GM18498 (cell line): Measurements from ENCODE around the gene GTPBP3.
A peak's percentile ranks its signal among the peaks of the same experiment; 100 is the strongest.

Source experiments
- ATAC-seq: cut with Tn5 transposase; IDR thresholded peaks from one replicate; pipeline ENCODE4 v1.9.1; 2021; ENCODE audit warnings: mild to moderate bottlenecking, moderate library complexity; ENCODE audit not compliant: unreplicated experiment

GTPBP3 gene

DNA sequence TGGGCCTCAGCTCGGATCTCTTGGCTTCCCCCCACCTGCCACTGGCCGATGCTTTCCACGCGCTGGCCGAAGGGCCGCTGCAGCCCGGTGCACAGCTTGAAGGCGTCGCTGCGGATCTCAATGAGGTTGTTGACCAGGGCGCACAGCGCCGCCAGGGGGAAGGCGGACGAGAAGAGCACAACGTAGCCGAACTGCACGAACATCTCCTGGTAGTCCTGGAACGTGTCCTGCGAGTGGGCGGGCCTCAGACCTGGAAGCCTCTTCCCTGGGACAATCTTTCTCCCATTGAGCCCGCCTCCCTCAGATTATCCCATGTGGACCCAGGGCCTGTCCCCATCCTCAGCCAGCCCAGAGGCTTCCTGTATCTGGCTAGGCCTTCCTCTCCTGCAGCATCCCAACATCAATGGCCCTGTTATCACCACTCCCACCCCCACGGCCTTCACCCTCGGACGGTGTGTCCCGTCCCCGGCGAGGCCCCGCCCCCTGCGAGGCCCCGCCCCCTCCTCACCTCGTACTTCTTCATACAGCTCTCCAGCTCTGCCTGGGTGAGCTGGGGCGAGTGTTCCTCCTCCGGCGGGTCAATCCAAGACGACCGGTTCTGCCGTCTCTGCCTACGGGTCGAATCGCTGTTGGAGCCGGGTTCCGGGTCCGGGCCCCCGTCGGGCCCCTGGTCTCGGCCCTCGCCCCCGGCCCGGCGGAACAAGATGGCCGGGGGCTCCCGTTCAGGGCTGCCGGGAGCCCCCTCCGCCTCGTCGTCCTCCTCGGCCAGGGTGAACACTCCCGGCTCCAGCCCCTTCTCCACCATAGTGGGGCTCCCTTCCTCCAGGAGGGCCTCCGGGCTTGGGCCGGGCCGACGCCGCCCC is 9.5 kb upstream of the GTPBP3 start:
- ATAC-seq: no peak

DNA sequence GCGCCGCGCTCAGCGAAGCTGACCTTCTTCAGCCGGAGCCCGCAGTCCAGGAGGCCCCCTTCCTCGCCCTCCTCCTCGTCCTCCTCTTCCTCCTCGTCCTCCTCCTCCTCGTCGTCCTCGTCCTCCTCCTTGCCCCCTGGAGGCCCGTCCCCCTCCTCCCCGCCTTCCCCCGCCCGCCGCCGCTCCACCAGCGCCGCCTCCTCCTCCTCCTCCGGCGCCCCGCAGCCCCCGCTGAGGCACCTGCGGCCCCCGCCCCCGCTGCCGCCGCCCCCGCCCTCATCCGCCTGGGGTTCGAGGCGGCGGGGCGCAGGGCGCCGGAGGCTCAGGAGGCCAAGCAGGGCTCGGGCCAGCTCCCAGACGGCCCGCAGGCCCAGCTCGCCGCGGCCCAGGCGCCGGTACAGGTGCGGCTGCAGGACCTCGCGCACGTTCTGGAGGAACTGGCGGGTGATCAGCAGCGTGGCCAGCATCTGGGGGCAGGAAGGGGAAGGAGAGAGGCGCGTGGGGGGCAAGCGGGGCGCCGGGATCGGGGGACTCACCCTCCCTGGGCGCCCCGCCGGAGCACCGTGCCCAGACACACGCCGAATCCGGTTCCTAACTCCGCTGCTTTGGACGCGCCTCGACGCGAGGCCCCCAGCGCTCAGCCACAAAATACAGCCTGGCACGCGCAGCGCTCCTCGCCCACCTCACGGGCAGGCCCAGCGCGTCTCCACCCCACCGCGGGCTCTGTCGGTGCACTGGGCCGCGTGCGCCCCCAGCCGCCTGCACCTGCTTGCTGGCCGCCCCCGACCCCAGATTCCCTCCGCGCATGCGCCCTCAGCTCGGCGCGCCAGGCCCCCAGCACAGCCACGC is 8.6 kb upstream of the GTPBP3 start:
- ATAC-seq: no peak

DNA sequence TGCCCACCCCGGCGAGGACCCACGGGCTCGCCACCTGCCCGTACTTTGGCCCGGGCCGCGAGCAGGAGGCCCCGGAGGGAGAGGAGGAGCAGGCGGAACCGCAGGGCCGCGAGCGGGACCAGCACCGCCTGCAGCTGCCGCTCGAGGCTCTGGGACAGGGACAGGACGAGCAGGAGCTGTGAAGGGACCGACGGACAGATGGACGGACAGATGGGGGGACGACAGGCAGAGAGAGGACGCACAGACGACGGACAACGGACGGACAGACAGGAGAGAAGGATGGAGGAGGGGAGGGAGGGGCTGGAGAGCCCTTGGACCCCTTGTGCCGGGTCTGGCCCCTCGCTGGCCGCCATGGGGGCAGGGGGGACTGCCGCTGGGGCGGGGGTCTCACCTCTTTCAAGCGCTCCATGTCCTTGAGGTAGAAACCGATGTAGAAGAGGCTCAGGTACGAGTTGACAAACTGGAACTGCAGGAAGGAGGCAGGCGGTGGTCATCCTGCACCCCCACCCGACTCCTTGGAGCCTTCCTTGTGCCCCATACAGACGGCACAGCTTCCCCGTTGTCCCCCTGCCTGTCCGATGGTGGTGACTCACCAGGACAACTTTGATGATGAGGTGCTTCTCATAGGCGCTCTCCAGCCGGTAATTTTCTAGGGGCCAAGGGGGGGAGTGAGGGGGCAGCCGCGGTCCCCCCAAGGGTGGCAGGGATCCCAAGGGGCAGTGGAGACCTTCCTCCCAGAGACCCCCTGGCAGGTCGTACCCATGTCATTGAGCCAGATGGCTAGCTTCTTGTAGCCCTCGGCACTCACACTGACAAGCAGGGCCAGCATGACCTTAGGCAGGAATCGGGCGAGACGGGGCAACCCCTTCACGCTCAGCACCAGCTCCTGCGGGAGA is 7.7 kb upstream of the GTPBP3 start:
- ATAC-seq: no peak

DNA sequence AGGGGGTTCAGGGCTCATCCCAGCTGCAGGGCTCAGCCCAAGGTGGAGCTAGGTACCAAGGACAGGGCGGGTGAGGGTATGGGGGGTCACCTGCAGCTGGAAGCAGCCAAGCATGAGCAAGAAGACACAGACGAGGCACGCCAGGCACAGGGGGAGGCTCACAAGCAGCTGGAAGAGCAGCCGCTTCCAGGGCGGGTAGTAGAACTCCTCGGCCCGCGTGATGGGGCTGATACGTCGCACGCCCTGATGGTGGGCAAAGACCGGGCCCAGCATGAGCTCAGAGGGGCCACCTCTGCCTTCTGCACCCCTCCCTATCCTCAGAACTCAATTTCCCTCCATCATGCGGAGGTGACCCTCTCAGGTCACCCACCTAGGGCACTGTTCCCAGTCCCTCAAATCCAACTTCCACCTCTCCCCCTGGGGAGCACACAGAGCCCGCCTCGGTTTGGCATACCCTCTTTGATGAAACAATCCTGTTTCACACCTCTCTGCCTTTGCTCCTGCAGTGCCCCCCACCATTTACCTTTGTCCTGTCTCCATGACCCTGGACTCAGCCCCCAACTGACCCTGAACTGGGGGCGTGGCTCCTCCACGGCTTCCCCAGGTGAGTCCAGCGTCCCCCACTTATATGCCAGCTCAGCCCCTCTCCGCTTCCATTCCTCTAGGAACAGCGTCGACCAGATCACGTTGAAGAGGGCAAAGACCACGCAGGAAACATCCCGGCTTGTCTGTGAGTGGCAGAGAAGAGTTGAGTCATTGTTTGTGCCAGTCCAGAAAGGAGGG is 6.9 kb upstream of the GTPBP3 start:
- ATAC-seq: no peak

DNA sequence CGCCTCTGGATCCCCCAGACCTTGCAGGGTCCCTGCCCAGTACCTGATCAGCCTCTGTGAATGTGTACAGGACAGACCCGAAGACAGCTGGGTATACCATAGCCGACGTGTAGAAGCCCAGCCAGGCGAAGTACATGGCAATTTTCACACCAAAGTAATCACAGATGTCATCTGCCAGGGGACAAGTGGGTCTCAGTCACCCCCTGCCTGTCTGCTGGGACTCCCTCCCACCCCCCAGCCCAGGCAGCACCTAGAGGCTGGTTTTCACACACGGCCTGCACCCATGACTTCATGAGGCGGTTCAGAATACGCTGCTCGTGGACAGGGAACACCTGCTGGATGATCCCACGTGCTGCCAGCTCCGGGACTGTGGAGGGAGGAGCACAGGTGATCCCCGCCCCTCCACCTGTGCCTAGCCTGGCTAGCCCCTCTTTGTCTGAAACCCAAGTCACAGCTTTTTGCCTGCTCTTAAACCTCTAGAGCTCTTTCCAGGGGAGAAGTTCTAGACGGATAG is 6.3 kb upstream of the GTPBP3 start:
- no peak for ATAC-seq

DNA sequence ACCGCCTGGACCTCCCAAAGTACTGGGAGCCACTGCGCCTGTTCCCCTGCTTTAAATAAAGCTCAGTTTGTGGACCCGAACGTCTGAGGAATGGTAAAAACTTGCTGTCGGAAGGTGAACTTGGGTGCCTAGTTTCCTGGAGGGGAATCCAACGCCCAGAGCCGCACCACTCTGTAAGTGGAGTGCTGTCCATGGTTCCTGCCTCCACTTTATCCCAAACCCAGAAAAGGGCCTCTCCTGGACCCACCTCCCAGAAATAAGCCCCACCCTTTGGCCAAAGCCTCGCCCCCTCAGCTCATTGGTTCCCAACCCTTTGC is 5.0 kb upstream of the GTPBP3 start:
- no peak for ATAC-seq

DNA sequence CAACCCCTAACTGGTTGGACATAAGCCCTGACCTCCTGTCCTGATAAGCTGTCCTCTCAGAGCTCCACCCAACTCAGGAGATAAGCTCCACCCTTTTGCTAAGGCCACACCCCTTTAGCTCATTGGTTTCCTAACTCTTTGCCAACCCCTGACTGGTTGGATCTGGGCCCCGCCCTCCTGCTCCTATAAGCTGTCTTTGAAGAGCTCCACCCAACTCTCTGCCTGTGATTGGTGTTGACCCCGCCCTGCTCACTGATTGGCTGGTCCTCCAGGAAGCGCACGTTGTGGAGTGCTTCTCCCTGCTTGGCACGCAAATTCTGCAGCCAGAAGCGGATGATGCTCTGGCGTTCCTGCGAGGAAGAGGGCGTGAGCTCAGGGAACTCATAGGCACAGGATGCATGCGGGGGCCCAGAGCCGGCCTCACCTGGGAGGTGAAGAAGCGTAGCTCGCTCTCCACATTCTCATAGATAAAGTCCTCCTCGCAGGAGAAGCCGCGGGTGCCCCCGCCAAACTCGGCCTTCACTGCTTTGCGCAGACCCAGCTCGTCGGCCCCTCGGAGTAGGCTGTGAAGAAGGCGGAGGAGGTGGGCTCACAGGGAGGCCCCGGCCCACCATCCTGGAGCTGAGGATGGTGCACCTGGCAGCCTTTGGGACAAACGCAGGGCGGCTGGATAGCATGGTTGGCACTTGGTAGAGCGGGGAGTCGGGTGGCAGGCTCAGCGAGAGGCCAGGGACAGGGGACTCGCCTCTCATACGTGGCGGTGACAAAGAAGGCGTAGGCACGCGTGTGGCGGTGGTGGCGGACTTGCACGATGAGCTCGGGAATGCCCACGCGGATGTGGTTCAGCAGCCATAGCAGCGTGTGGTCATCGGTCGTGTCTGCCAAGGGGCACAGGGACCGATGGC is 4.4 kb upstream of the GTPBP3 start:
- ATAC-seq: no peak

DNA sequence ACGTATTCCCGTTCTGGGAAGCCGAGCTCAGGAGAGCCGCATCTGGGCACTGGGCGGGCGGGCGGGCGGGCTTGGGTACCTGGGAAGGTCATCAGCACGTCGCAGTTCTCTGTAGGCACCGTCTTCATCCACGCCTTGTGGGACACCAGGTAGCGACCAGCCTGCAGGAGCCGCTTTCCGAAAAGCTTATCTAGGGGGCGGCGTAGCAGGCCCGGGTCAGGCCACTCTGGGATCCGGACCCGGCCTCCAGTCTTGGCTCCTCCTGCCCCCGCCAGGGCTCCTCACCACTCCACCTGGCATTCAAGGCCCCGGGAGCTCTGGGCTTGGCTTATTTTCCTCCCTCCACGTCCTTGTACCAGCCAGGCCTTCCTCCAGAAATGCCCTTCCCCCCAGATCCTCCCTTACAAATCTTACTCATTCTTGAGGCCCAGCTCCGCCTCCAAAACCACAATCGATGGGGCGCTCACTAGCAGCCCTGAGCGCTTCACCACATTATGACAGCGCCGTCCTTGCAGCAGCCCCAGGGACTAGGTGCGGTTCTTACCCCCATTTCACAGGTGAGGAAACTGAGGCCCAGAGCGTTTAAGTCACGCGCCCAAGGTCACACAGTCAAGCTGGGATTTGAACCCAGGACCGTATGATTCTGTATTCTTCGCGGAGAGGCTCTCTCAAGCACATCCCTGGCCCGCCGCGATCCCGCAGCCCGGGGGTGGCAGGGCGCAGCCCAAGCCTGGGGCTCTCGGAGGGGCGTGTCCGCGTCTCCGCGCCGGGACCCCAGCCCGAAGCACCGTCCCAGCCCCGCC is 3.5 kb upstream of the GTPBP3 start:
- no peak for ATAC-seq

DNA sequence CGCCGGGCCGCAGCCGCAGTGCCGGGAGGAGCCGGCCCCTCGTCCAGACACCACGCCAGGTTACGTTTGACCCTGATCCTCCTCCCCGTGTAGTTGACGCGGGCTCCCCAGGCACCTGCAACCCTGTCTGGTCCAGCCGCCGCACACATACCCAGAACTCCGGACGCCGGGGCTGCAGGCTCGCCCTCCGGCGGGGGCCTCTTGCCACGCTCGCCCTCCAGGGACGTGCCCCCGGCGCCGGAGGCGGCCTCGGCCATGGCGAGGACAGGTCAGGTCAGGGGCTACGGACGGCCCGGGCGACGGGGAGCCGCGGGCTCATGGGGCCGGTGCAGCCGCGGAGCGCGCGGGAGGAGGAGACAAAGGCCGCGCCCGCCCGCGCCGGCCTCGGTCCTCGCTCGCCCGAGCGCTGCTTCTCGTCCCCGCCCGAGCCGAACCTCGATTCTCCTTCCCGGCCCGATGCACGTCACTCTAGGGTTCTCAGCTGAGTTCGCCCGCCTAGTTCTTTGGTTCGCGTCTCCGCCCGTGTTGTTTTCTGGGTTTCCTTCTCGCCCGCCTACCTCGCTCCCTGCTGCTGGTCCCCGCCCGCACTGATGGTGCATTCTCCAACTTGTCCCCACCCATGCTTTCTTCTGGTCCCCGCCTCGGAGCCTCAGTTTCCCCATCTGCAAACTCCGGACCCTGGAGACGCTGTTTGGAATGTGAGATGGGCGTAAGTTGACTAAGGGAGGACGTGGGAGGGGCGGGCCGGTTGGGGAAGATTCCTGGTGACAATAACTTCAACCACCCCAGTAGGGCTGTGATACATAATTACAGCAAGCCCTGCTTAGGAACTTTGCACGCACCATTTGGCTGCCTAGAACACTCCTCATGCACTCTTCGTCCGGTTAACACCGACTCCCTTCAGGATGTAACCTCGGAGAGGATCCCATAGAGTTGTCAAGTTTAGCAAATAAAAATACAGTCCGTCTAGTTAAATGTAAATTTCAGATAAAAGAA is 2.6 kb upstream of the GTPBP3 start, which contains the start of gene ANO8:
Gene ANO8 (minus strand): TSS at position 442 of the 996 bp plus-strand sequence. CDS start 185 bp downstream, at position 257.
- ATAC-seq: peak; percentile 47

DNA sequence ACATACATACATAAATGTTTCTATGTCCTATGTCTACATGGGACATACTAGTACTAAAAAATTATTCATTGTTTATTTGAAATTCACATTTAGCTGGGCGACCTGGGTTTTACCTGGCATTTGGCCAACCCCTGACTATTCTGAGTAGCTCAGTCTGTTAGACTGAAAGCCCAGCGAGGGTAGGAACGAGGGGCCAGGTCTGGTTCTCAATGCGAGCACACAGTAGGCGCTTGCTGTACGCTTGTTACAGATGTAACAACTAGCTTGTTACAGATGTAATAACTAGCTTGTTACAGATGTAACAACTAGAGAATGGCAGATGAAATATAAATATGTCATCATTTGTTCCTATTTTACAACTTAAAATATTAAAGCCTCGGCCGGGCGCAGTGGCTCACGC is 1.8 kb upstream of the GTPBP3 start:
- ATAC-seq: no peak

DNA sequence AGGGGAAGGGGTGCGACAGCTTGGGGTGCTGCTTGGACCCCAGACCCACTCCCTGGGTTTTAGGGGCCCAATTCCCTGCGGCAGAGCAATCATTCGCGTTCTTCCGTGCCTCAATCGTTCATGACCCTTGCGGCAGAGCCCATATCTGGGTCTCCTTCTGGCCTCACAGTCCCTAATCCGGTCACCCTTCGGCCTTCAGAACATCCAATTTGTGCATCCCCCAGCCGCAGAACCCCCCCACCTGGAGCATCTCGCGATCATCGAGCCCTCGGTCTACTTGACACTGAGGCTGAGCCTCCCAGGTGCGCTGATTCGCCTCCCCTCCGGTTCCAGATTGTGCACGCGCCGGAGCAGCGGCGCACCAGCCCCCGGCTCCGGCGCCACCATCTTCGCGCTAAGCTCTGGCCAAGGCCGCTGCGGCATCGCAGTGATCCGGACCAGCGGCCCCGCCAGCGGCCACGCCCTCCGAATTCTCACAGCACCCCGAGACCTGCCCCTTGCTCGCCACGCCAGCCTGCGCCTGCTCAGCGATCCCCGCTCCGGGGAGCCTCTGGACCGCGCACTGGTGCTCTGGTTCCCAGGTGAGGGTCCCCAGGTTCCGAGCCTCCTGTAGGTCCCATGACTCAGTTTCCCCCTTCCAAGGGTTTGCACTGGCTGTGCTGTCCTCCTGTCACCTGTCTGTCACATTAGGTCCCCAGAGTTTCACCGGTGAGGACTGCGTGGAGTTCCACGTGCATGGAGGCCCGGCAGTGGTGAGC is 501 bp downstream of the GTPBP3 start:
- ATAC-seq: no peak

DNA sequence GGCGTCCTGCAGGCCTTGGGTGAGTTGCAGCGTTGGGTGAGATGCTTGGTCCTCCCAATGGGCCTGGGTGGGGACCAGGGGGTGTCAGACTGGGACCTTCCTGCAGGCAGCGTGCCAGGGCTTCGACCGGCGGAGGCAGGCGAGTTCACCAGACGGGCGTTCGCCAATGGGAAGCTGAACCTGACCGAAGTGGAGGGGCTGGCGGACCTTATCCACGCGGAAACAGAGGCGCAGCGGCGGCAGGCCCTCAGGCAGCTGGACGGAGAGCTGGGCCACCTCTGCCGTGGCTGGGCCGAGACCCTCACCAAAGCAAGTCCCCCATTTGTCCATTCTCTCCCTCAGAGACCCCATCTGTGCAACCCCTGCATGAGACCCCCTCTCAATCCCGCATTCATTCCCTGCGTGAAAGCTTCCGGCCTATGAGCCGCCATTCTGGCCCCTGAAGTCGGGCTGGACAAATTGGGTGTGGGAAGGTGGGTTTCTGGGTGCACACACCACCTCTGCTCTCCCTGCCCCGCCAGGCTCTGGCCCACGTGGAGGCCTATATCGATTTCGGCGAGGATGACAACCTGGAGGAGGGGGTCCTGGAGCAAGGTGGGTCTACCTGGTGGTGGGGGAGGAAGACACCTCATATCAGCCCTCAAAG is 1.2 kb downstream of the GTPBP3 start:
- no peak for ATAC-seq

DNA sequence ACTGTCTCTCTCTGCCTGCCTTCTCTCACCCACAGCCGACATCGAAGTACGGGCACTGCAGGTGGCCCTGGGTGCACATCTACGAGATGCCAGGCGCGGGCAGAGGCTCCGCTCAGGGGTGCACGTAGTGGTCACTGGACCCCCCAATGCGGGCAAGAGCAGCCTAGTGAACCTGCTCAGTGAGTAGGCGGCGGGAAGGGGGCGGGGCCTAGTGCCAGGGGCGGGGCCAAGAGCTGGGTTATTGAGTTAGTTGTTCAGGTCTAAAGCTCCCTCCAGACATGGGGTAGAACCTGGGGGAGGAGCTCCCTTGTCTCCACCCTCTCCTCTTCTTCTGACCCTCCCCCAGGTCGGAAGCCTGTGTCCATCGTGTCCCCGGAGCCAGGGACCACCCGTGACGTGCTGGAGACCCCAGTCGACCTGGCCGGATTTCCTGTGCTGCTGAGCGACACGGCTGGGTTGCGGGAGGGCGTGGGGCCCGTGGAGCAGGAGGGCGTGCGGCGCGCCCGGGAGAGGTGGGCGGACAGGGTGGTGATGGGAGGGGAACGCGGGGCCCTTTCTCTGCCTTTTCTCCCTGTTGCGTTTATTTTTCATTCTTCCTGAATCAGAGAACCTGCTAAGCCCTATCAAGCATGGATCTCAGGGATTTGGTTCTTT is 1.9 kb downstream of the GTPBP3 start:
- ATAC-seq: no peak

DNA sequence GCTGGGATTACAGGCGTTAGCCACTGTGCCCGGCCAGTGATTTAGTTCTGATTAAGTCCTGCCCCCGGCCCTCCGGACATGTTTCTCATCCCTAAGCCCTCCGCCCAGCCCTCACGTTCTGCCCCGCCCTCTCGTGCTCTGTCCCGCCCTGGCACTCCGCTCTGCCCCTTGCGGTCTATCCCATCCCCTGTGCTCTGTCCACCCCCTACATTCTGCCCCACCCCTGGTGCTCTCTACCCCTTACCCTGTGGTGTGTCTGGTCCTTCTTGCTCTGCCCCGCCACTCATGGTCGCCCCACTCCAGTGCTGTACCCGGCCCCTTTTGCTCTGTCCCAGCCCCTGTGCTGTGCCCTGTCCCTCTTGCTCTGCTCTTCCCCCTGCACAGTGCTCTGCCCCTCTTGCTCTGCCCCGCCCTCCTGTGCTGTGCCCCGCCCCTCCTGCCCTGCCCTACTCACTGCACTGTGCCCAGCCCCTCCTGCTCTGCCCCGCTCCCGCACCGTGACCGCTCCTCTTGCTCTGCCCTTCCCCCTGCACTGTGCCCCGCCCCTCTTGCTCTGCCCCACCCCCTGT is 3.0 kb downstream of the GTPBP3 start:
- no peak for ATAC-seq

DNA sequence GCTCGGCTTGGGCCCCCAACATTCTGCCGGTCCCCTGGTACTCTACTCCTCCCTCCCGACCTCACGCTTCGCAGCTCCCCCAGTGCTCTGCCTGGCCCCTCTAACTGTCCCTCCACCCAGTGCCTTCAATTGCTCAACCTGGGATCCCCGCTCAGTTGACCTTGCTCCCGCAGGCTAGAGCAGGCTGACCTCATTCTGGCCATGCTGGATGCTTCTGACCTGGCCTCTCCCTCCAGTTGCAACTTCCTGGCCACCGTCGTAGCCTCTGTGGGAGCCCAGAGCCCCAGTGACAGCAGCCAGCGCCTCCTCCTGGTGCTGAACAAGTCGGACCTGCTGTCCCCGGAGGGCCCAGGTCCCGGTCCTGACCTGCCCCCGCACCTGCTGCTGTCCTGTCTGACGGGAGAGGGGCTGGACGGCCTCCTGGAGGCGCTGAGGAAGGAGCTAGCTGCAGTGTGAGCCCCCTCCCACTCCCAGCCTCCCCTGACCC is 3.6 kb downstream of the GTPBP3 start:
- no peak for ATAC-seq
